K562 (cell line): ENCODE results near the gene CNTFR. TPM values are rescaled to one million over a fixed set of nuclear protein-coding genes. Genes with fewer than 3 reads are reported as not detected.
"Not testable (repeated sequence)": the region's sequence is repeated elsewhere in the genome, so short reads cannot be mapped to it uniquely, and the experiment has no call there.

Source experiments
- ATAC-seq: fragments of 200-7000 bp; cut with Tn5 transposase; 3 replicates; pipeline ENCODE4 v1.9.1; 2020; ENCODE audit warnings: moderate library complexity
- BruUV-seq: library from RNA; stranded (reverse); fragments of 400-500 nt; replicated peaks from 2 replicates; lab custom pipeline; 2021; lab: Mats Ljungman, UMichigan
- CTCF ChIA-PET: fragments of 300-600 bp; formaldehyde crosslinking; extraction: SDS; loops from one replicate; lab custom pipeline; 2021; ENCODE audit warnings: low intra/inter-chr PET ratio; lab: Yijun Ruan, JAX
- POLR2A ChIA-PET: fragments of 300-600, 350-650 bp; sonication (Branson Sonifier 250); formaldehyde crosslinking; extraction: SDS; loops from one replicate; lab custom pipeline; 2021; ENCODE audit warnings: antibody characterized with exemption, inconsistent platforms; lab: Yijun Ruan, JAX
- DNase-seq, 4 experiments: peaks; one replicate each; pipeline versions ENCODE4 v3.0.0 to v3.0.0-alpha.2; 2011 to 2018; ENCODE audit warnings: low spot score in 3 of 4, mixed read lengths in 3 of 4; ENCODE audit errors: extremely low read depth in 1 of 4
- FAIRE-seq: peaks from 2 replicates; lab custom pipeline; 2011; peaks lifted over from hg19 to GRCh38; lab: Jason Lieb, UNC
- H2AFZ ChIP-seq: 2 replicates; pipeline ENCODE4 v1.6.0; 2011; ENCODE audit warnings: low read depth, low read length, control low read depth, inconsistent platforms
- H3K27ac ChIP-seq: fragments of 200-600 bp; 3 replicates; pipeline ENCODE4 v1.8.0; 2011; ENCODE audit warnings: low read depth, mild to moderate bottlenecking, control low read depth, inconsistent platforms, low read length, moderate library complexity, mixed read lengths; ENCODE audit errors: extremely low read depth
- H3K27me3 ChIP-seq, 2 experiments: fragments of 300-600 bp in 1 of 2; 2 replicates in 1 of 2; 3 replicates in 1 of 2; pipeline versions ENCODE4 v1.6.0 to v1.8.0; 2011; ENCODE audit warnings: inconsistent platforms in 2 of 2, low read length in 2 of 2, mild to moderate bottlenecking in 1 of 2, mixed read lengths in 1 of 2, moderate library complexity in 1 of 2; ENCODE audit not compliant: control insufficient read depth in 2 of 2, insufficient read depth in 2 of 2
- H3K36me3 ChIP-seq: fragments of 300-600 bp; 3 replicates; pipeline ENCODE4 v1.8.0; 2011; ENCODE audit warnings: mild to moderate bottlenecking, low read length, inconsistent platforms; ENCODE audit not compliant: control insufficient read depth, insufficient read depth
- H3K4me1 ChIP-seq, 2 experiments: fragments of 200-600 bp in 1 of 2; replicated peaks in 1 of 2; 2 replicates in 1 of 2; 3 replicates in 1 of 2; pipeline versions ENCODE4 v1.5.1 to v1.8.0; 2011; ENCODE audit warnings: inconsistent platforms in 2 of 2, low read length in 2 of 2, mild to moderate bottlenecking in 1 of 2, mixed read lengths in 1 of 2, moderate library complexity in 1 of 2; ENCODE audit not compliant: control insufficient read depth in 2 of 2, insufficient read depth in 2 of 2
- H3K4me2 ChIP-seq: 2 replicates; pipeline ENCODE4 v1.6.1; 2011; ENCODE audit warnings: low read length, control low read depth, inconsistent platforms, mixed read lengths; ENCODE audit not compliant: insufficient read depth
- H3K4me3 ChIP-seq: fragments of 200-600 bp; sonication (generic), shearing (Covaris generic); 2 replicates; pipeline ENCODE4 v1.5.1; 2016; ENCODE audit warnings: control low read depth, inconsistent platforms
- H3K79me2 ChIP-seq: fragments of 200-600 bp; 3 replicates; pipeline ENCODE4 v1.8.0; 2011; ENCODE audit warnings: low read length, inconsistent platforms; ENCODE audit not compliant: control insufficient read depth, insufficient read depth
- H3K9ac ChIP-seq, 2 experiments: 2 replicates each; pipeline versions ENCODE4 v1.6.0 to v1.6.1; 2011; ENCODE audit warnings: low read depth in 2 of 2, low read length in 2 of 2, control low read depth in 1 of 2, inconsistent platforms in 1 of 2, mild to moderate bottlenecking in 1 of 2, mixed read lengths in 1 of 2; ENCODE audit not compliant: insufficient read depth in 1 of 2
- H3K9me1 ChIP-seq: one replicate; pipeline ENCODE4 v1.6.0; 2011; ENCODE audit warnings: inconsistent platforms, mild to moderate bottlenecking, low read length, moderate library complexity; ENCODE audit not compliant: control insufficient read depth, insufficient read depth
- H3K9me3 ChIP-seq: replicated peaks from 2 replicates; pipeline ENCODE4 v1.5.1; 2011; ENCODE audit warnings: low read depth, low read length, inconsistent platforms; ENCODE audit not compliant: control insufficient read depth, insufficient read depth
- H4K20me1 ChIP-seq: replicated peaks from 2 replicates; pipeline ENCODE4 v1.6.1; 2011; ENCODE audit warnings: low read length, inconsistent platforms, mixed read lengths; ENCODE audit not compliant: control insufficient read depth, insufficient read depth
- BCOR ChIP-seq: fragments of 450-650 bp; IDR thresholded peaks from 2 replicates; pipeline ENCODE4 v1.6.1; 2016
- ELF1 ChIP-seq: fragments of 200-800 bp; sonication (Bioruptor generic); IDR thresholded peaks from 2 replicates; pipeline ENCODE4 v1.6.1; 2016; ENCODE audit warnings: missing genetic modification characterization, missing compliant biosample characterization
- PPARD ChIP-seq: fragments of 250-450 bp; sonication (Bioruptor Pico); IDR thresholded peaks from 2 replicates; pipeline ENCODE4 v1.8.0; 2022; ENCODE audit warnings: inconsistent platforms, mild to moderate bottlenecking, moderate library complexity
- RFX5 ChIP-seq: IDR thresholded peaks from 2 replicates; pipeline ENCODE4 v1.6.1; 2011; ENCODE audit warnings: low read depth, mild to moderate bottlenecking, improper control_type of control experiment, low read length
- ZNF507 ChIP-seq: conservative IDR thresholded peaks from 2 replicates; pipeline ENCODE4 v1.6.1; 2017; ENCODE audit warnings: missing genetic modification characterization, missing compliant biosample characterization
- ZNF57 ChIP-seq: fragments of 450-650 bp; formaldehyde crosslinking; IDR thresholded peaks from 2 replicates; pipeline ENCODE4 v1.4.0; 2020; ENCODE audit warnings: mild to moderate bottlenecking, moderate library complexity
- WGBS: fragments of 100-300 bp; shearing (Covaris generic); methylation state at CpG from one replicate; pipeline ENCODE4 v1.1.6; 2016; ENCODE audit warnings: low coverage, mixed read lengths; ENCODE audit not compliant: insufficient coverage; ENCODE audit errors: missing lambda C conversion rate; 5-methylcytosine and 5-hydroxymethylcytosine counted together
- in situ Hi-C: fragments of 300-500 bp; cut with MboI; formaldehyde crosslinking; loops from 4 replicates; pipeline ENCODE4 v1.15.0; 2018; ENCODE audit warnings: inconsistent platforms, mixed read lengths
- intact Hi-C: fragments of 100-400 bp; cut with micrococcal nuclease; formaldehyde crosslinking; loops from 2 replicates; pipeline ENCODE4 v1.14.2; 2022
- polyA plus RNA-seq, 8 experiments: library from polyadenylated mRNA; depleted of rRNA in 4 of 8; stranded (reverse) in 5 of 8; unstranded in 3 of 8; fragments of >200 nt; fragmentation: Nextera tagmentation in 2 of 8; fragmentation: Illumina TruSeq in 1 of 8; extraction: Ambion mirVana in 2 of 8; extraction: Trizol in 1 of 8; gene quantifications; 2 replicates each; pipeline versions ENCODE4 v1.2.1 to v1.2.3, GENCODE V29; 2011 to 2014; ENCODE audit warnings: inconsistent platforms in 1 of 8, missing spikeins in 1 of 8
- total RNA-seq, 7 experiments: library from RNA; depleted of rRNA in 6 of 7; stranded (reverse); fragments of >200 nt in 6 of 7; fragmentation: Illumina TruSeq in 2 of 7; extraction: Trizol in 2 of 7; gene quantifications; 2 replicates each; pipeline versions ENCODE4 v1.2.1 to v1.2.3, GENCODE V29; 2011 to 2021; ENCODE audit warnings: low replicate concordance in 1 of 7

Gene CNTFR
- total and polyA plus RNA-seq, 9 of the 15 experiments (the other 6 are each of a cell fraction or from before 2014, with no cell fraction given), result not detected

DNA sequence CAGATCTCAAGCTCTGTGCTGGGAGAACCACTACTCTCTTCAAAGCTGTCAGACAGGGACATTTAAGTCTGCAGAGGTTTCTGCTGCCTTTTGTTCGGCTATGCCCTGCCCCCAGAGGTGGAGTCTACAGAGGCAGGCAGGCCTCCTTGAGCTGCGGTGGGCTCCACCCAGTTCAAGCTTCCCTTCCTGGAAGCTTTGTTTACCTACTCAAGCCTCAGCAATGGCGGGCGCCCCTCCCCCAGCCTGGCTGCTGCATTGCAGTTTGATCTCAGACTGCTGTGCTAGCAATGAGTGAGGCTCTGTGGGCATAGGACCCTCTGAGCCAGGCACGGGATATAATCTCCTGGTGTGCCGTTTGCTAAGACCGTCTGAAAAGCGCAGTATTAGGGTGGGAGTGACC is 57.5 kb downstream of the CNTFR start:
- H3K36me3 ChIP-seq, FAIRE-seq, H3K27ac ChIP-seq, in situ Hi-C loops, H4K20me1 ChIP-seq, H3K9me3 ChIP-seq, H3K4me3 ChIP-seq, ATAC-seq, H2AFZ ChIP-seq, H3K79me2 ChIP-seq, DNase-seq, H3K4me2 ChIP-seq, H3K27me3 ChIP-seq, intact Hi-C loops, CTCF ChIA-PET, H3K4me1 ChIP-seq, H3K9ac ChIP-seq, BruUV-seq, H3K9me1 ChIP-seq: not testable (repeated sequence)
- WGBS, result 4% methylated on average over 5 of the region's 8 CpGs
- POLR2A ChIA-PET, result interaction anchor here (1.1 kb wide), 1 partner anchor 11 kb away, joined by 3 read pairs; no protein-coding TSS in a partner anchor

- H3K9me3 ChIP-seq, result no peaks in the 10 kb centered on the region
- no peak overlapping the region for H3K27ac ChIP-seq
- no peaks in the 10 kb centered on the region for H3K9me1 ChIP-seq
- no peaks in the 10 kb centered on the region for H4K20me1 ChIP-seq
- in situ Hi-C loops, result no loop called here
- DNase-seq, result no peak
- no peaks in the 10 kb centered on the region for H3K79me2 ChIP-seq
- H2AFZ ChIP-seq, result no peak overlapping the region
- H3K9ac ChIP-seq, result no peak overlapping the region
- no peak overlapping the region for H3K4me3 ChIP-seq
- no TSS peak for BruUV-seq
- no peak for ATAC-seq
- 10% methylated on average over 2 of the region's 2 CpGs for WGBS
- intact Hi-C loops, result no loop called here
- H3K27me3 ChIP-seq, result peaks cover 0 to 14% of the 10 kb centered on the region in 2 experiments; a peak in 2 of 5 replicates
- no peaks in the 10 kb centered on the region for H3K36me3 ChIP-seq
- H3K4me2 ChIP-seq, result no peak overlapping the region
- TF ChIP-seq PPARD (CRISPR knock-in tag) (no peak), ZNF57 (CRISPR knock-in tag) (no peak), RFX5 (no peak), ZNF507 (tag) (no peak), BCOR (no peak), ELF1 (no peak)
- POLR2A ChIA-PET, result no interaction called here
- no peak for FAIRE-seq
- peaks cover 6 to 12% of the 10 kb centered on the region in 2 experiments; a peak in 4 of 5 replicates for H3K4me1 ChIP-seq
- CTCF ChIA-PET, result no interaction called here
Observed at GRCh38 chr9:34526026-34526425, 63.5 kb downstream of the CNTFR start.
